ENCODE measurements around the gene MSS51.

MSS51 gene

GRCh38 chr10:73439605-73440312 lies 6.4 kb upstream of the MSS51 start:
- TF ChIP-seq GATA3 (IDR thresholded peaks at IDR 0.05; ENCODE audit: low read depth, low read length) (no peak), GATA2 (IDR thresholded peaks at IDR 0.05; ENCODE audit: low read depth, low read length) (no peak)

- no peak for TF ChIP-seq GATA2 (IDR thresholded peaks at IDR 0.05; ENCODE audit: low read depth, low read length)
- TF ChIP-seq GATA3 (IDR thresholded peaks at IDR 0.05; ENCODE audit: low read depth, low read length) = no peak
Measured at GRCh38 chr10:73439055-73439454, 5.7 kb upstream of the MSS51 start.

DNA sequence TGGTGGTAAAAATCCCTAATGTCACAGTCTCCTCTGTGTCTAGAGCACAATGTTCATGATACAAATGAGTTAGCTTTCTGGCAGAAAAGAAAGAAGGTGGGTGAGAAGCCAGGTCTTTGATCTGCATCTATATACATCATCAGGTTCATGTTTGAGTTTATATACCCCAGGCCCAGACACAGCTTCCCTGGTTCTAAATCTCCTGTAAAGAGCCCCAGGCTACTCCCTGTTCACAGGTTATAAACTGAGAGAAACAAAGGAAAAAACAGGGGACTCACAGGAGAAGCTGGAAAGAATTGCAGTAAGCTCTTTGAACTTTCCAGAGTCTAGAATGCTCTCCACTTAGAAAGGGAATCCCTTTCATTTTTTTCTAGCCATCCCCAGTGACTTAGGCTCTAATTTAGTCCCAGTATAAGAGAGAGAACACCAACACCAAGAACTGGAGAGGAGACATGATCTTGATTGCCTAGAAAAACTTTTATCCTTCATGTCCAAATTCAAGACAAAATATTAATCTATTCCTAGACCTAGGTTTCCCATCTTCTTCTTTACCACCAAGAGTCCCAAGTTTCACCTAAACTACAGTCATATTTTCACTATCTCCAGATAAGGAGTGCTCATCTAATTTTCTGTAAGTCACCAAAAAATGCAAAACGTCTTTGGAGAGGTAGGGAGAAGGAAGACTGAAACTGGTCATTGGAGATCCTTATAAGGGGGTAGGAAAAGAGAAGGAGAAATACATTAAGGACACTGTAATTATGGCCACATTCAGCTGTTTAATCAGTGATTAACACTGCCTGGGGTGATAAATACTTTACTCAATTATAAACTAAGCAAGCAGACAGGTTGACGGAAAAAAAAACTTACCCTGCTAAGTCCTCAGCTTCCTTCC lies 469 bp downstream of the MSS51 start:
- TF ChIP-seq GATA3 (IDR thresholded peaks at IDR 0.05; ENCODE audit: low read depth, low read length) (no peak), GATA2 (IDR thresholded peaks at IDR 0.05; ENCODE audit: low read depth, low read length) (no peak)

- TF ChIP-seq GATA2 (IDR thresholded peaks at IDR 0.05; ENCODE audit: low read depth, low read length) = no peak
- TF ChIP-seq GATA3 (IDR thresholded peaks at IDR 0.05; ENCODE audit: low read depth, low read length) = no peak
Measured at GRCh38 chr10:73426318-73426717, 7.0 kb downstream of the MSS51 start.

- TF ChIP-seq GATA2 (IDR thresholded peaks at IDR 0.05; ENCODE audit: low read depth, low read length) (peak; percentile 50; the same call in 1 of the 2 replicates), GATA3 (IDR thresholded peaks at IDR 0.05; ENCODE audit: low read depth, low read length) (0 out of 2 replicates have a peak, but pooled peaks have one; percentile 14)
Measured at GRCh38 chr10:73424478-73424877, 8.9 kb downstream of the MSS51 start.

DNA sequence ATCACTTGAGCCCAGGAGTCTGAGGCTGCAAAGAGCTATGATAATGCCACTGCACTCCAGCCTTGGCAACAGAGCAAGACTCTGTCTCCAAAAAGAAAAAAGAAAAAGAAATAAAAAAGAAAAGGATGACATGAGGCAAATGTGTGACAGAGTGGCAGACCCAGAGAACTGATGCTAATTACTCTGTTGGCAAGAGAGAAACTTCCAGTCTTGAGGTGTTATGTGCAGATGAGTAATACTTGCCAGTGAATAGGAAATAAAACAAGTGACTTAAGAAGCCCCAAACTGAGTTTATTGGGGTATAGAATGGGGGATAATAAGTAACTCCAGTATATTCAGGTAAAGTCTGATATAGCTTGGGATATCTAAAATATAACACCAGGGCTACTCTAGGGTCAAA lies 10.1 kb downstream of the MSS51 start:
- TF ChIP-seq GATA2 (IDR thresholded peaks at IDR 0.05; ENCODE audit: low read depth, low read length) (no peak), GATA3 (IDR thresholded peaks at IDR 0.05; ENCODE audit: low read depth, low read length) (no peak)

- TF ChIP-seq GATA3 (IDR thresholded peaks at IDR 0.05; ENCODE audit: low read depth, low read length) = no peak
- no peak for TF ChIP-seq GATA2 (IDR thresholded peaks at IDR 0.05; ENCODE audit: low read depth, low read length)
Measured at GRCh38 chr10:73416571-73416970, 16.8 kb downstream of the MSS51 start.

- no peak for TF ChIP-seq GATA3 (IDR thresholded peaks at IDR 0.05; ENCODE audit: low read depth, low read length)
- TF ChIP-seq GATA2 (IDR thresholded peaks at IDR 0.05; ENCODE audit: low read depth, low read length) = no peak
Measured at GRCh38 chr10:73414230-73414945, 19.0 kb downstream of the MSS51 start.

GRCh38 chr10:73413528-73414229 lies 19.7 kb downstream of the MSS51 start, which contains the start of gene ANXA7:
Gene ANXA7, minus strand, starts transcription at chr10:73414058. Its CDS starts 13,202 bp downstream, at chr10:73400856.
- TF ChIP-seq GATA3 (IDR thresholded peaks at IDR 0.05; ENCODE audit: low read depth, low read length) (no peak), GATA2 (IDR thresholded peaks at IDR 0.05; ENCODE audit: low read depth, low read length) (no peak)

DNA sequence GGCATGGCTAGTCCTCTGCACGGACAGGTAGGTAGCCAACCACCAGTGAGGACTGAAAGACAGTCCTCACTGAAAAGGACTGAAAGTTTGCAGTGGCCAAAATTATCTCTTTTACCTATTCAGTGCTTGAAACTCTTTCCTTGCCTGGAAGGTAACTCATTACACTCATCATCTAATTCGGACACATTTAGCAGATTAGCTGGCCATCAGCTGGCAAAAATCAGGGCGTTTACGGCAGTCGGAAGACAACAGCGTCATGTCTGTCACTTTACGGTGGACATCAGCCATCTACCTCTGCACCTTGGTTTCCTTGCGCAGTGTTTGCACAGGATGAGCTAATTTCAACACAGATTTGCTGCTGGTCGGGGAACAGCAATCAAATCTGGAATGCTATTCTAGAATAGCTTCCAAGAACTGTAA lies 20.2 kb downstream of the MSS51 start:
- TF ChIP-seq GATA2 (IDR thresholded peaks at IDR 0.05; ENCODE audit: low read depth, low read length) = no peak
- TF ChIP-seq GATA3 (IDR thresholded peaks at IDR 0.05; ENCODE audit: low read depth, low read length) = no peak

- TF ChIP-seq GATA3 (IDR thresholded peaks at IDR 0.05; ENCODE audit: low read depth, low read length) = no peak
Measured at GRCh38 chr10:73410897-73411296, 22.5 kb downstream of the MSS51 start.

- TF ChIP-seq GATA3 (IDR thresholded peaks at IDR 0.05; ENCODE audit: low read depth, low read length) (no peak), GATA2 (IDR thresholded peaks at IDR 0.05; ENCODE audit: low read depth, low read length) (no peak)
Measured at GRCh38 chr10:73408978-73409521, 24.3 kb downstream of the MSS51 start.

- TF ChIP-seq GATA2 (IDR thresholded peaks at IDR 0.05; ENCODE audit: low read depth, low read length) = no peak
- no peak for TF ChIP-seq GATA3 (IDR thresholded peaks at IDR 0.05; ENCODE audit: low read depth, low read length)
Measured at GRCh38 chr10:73408061-73408460, 25.3 kb downstream of the MSS51 start.

All from SH-SY5Y (cell line).